Endodermal cell (in vitro differentiated cells): Measurements from ENCODE around the gene CD22. TPM values are rescaled to one million over a fixed set of nuclear protein-coding genes. Genes with fewer than 3 reads are reported as not detected.

Source experiments
- DNase-seq: peaks from one replicate; pipeline ENCODE4 v3.0.0-alpha.2; 2017
- H3K27ac ChIP-seq: 2 replicates; pipeline ENCODE4 v1.5.1; 2013; ENCODE audit warnings: mild to moderate bottlenecking, low read depth, low read length, moderate library complexity
- H3K27me3 ChIP-seq: 2 replicates; pipeline ENCODE4 v1.6.1; 2013; ENCODE audit warnings: mild to moderate bottlenecking, low read length, moderate library complexity; ENCODE audit not compliant: insufficient read depth, control insufficient read depth, poor library complexity, severe bottlenecking
- H3K36me3 ChIP-seq: 2 replicates; pipeline ENCODE4 v1.7.0; 2013; ENCODE audit warnings: mild to moderate bottlenecking, low read length, moderate library complexity; ENCODE audit not compliant: control insufficient read depth, insufficient read depth
- H3K4me1 ChIP-seq: one replicate; pipeline ENCODE4 v1.7.0; 2013; ENCODE audit warnings: low read length; ENCODE audit not compliant: control insufficient read depth, insufficient read depth
- H3K4me3 ChIP-seq: 2 replicates; pipeline ENCODE4 v1.5.1; 2013; ENCODE audit warnings: mild to moderate bottlenecking, low read length, moderate library complexity
- H3K9ac ChIP-seq: 2 replicates; pipeline ENCODE4 v1.6.1; 2013; ENCODE audit warnings: mild to moderate bottlenecking, low read length, moderate library complexity; ENCODE audit not compliant: poor library complexity, severe bottlenecking; ENCODE audit errors: extremely low read depth
- H3K9me3 ChIP-seq: 2 replicates; pipeline ENCODE4 v1.6.1; 2013; ENCODE audit warnings: mild to moderate bottlenecking, low read length, moderate library complexity; ENCODE audit not compliant: control insufficient read depth
- H3K27ac Mint-ChIP-seq: 2 replicates; pipeline ENCODE4 v1.8.0; 2020; ENCODE audit warnings: mixed read lengths
- H3K27me3 Mint-ChIP-seq: 2 replicates; pipeline ENCODE4 v1.8.0; 2021; ENCODE audit warnings: mild to moderate bottlenecking, mixed read lengths; ENCODE audit not compliant: insufficient read depth
- H3K36me3 Mint-ChIP-seq: 2 replicates; pipeline ENCODE4 v1.8.0; 2020; ENCODE audit warnings: low read depth, mixed read lengths
- H3K4me1 Mint-ChIP-seq: 2 replicates; pipeline ENCODE4 v1.8.0; 2020; ENCODE audit warnings: mixed read lengths
- H3K4me3 Mint-ChIP-seq: 2 replicates; pipeline ENCODE4 v1.8.0; 2020; ENCODE audit warnings: mild to moderate bottlenecking, moderate library complexity, mixed read lengths
- H3K9me3 Mint-ChIP-seq: 2 replicates; pipeline ENCODE4 v1.8.0; 2020; ENCODE audit warnings: mild to moderate bottlenecking, mixed read lengths
- WGBS, 2 experiments: methylation state at CpG; one replicate each; pipeline versions ENCODE4 v1.1.5 to v1.1.7; 2013; ENCODE audit warnings: missing lambda C conversion rate in 2 of 2, mixed read lengths in 1 of 2; ENCODE audit not compliant: insufficient coverage in 1 of 2, insufficient read length in 1 of 2; 5-methylcytosine and 5-hydroxymethylcytosine counted together
- total RNA-seq, 2 donors: library from RNA; stranded (reverse); fragmentation: NEBNext Ultra II Directional in 1 of 2; extraction: Animal tissue kit (Norgen Biotek cat#: 25700) in 1 of 2; gene quantifications; 2 replicates in 1 of 2; 3 replicates in 1 of 2; pipeline ENCODE4 v1.2.1, GENCODE V29; 2021
- TF ChIP-seq, protein P1 (sequence below): fragments of 200-600 bp; sonication (generic); conservative IDR thresholded peaks from 2 replicates; pipeline ENCODE4 v1.5.0; 2021; ENCODE audit warnings: antibody characterized with exemption, mild to moderate bottlenecking

The CD22 gene
- total RNA-seq, 2 donors from 2014 or later: not detected

DNA sequence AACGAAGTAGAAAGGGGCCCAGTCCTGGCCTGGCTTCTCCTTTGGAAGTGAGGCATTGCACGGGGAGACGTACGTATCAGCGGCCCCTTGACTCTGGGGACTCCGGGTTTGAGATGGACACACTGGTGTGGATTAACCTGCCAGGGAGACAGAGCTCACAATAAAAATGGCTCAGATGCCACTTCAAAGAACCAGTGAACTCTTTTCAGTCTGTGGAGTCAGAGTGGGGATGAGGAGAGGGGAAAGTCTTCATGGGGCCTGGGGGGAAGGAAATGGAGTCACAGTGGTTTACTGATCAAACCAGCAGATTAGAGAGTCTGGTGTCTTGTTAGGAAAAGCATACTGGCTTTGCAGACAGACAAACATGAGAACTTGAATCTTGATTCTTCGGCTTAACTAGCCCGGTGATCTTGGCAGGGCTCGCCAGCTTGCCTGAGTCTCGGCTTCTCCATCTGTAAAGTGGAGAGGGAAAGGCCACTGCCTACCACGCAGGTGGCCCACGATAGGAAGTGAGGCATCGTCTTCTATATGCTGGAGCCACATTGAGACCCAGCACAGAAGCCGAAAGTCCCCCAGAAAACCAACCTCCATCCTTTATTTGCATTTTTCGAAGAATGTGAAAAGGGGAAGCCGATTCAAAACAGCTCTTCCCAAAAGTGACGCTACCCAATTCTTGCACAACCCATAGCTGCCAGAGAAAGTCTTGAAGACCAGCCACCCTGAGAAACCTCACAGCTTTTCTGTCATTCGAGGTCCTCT lies 18.4 kb downstream of the CD22 start, which contains the start of gene FFAR1:
TSS of gene FFAR1 (plus strand) at position 732 of the 759 bp plus-strand sequence. CDS start 3,650 bp downstream, outside the sequence.
- whole genome bisulfite sequencing, 2 experiments: 94 to 98% methylated on average over 4 to 18 of the region's 18 CpGs
- Histone ChIP-seq H3K4me1 (no peaks in the 10 kb centered on the region), H3K36me3 (no peaks in the 10 kb centered on the region), H3K27ac (no peak within 1 kb of the TSS), H3K27me3 (no peaks in the 10 kb centered on the region), H3K4me3 (no peak within 1 kb of the TSS), H3K9ac (no peak within 1 kb of the TSS), H3K9me3 (no peaks in the 10 kb centered on the region)
- H3K36me3 Mint-ChIP-seq: no peaks in the 10 kb centered on the region
- H3K27ac Mint-ChIP-seq: no peak within 1 kb of the TSS
- no peaks in the 10 kb centered on the region for H3K9me3 Mint-ChIP-seq
- DNase-seq: peak; percentile 13
- H3K4me1 Mint-ChIP-seq: peaks cover 7% of the 10 kb centered on the region
- H3K27me3 Mint-ChIP-seq: peaks cover 7% of the 10 kb centered on the region
- TF ChIP-seq, protein P1, sequence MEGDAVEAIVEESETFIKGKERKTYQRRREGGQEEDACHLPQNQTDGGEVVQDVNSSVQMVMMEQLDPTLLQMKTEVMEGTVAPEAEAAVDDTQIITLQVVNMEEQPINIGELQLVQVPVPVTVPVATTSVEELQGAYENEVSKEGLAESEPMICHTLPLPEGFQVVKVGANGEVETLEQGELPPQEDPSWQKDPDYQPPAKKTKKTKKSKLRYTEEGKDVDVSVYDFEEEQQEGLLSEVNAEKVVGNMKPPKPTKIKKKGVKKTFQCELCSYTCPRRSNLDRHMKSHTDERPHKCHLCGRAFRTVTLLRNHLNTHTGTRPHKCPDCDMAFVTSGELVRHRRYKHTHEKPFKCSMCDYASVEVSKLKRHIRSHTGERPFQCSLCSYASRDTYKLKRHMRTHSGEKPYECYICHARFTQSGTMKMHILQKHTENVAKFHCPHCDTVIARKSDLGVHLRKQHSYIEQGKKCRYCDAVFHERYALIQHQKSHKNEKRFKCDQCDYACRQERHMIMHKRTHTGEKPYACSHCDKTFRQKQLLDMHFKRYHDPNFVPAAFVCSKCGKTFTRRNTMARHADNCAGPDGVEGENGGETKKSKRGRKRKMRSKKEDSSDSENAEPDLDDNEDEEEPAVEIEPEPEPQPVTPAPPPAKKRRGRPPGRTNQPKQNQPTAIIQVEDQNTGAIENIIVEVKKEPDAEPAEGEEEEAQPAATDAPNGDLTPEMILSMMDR: no peak
- H3K4me3 Mint-ChIP-seq: no peak within 1 kb of the TSS

DNA sequence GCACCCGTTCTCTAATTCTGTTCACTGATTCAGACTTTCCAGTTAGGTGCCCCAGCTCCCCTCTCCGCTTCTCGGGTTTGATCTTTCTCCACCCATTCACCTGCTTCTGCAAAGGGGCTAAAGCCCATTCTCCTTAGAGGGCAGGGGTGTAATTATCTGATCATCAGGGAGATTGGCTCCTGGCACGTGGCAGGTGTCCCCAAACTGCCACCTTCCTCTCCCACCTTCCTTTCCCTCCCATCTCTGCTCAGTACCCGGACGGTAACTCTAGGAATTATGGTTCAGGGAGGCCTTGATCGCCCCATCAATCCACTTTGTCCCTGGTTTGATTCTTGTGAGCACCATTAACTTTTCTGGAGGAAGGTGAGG lies 18.9 kb downstream of the CD22 start:
- H3K9ac ChIP-seq: no peak overlapping the region
- TF ChIP-seq, protein P1: no peak
- DNase-seq: peak; percentile 16

DNA sequence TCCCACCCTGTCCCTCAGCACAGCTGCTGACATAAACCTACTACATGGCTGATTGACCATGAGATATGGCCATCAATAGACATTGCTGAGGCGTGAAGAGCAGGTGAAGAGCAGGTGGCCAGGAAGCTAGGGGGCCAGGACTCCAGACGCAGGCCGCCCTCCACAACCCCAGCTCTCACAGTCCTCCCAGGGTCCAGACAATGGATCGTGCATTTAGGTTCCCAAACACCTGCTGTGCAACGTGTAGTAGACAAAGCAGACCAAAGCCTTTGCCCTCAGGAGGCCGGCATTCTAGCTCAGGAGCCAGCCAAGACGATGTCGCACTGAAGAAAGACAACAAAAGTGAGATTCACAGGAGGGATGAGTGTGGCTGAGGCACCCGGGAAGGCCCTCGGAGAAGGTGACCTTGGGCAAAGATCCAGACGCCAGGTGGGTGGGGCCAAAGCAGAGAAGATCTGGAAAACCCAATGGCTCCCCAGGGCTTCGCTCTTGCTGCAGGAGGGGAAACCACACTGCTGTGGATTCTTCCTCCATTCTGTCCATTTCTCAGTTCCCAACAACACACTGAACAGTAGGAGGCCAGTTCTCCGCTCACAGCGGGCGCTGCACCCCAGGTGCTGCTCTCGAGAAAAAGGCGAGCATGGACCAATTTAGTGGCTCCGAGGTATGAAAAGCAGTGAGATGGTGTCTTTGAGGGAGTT lies 20.1 kb downstream of the CD22 start:
- H3K4me1 ChIP-seq: no peaks in the 10 kb centered on the region
- Mint-ChIP-seq H3K27ac (no peak overlapping the region), H3K27me3 (peaks cover 8% of the 10 kb centered on the region)

More for the DNA sequence above, 18.9 kb downstream of the CD22 start:
- 91 to 95% methylated on average over 2 to 7 of the region's 7 CpGs for WGBS, 2 experiments
- H3K9me3 ChIP-seq: no peaks in the 10 kb centered on the region
- no peaks in the 10 kb centered on the region for H3K36me3 ChIP-seq
- no peaks in the 10 kb centered on the region for H3K4me1 ChIP-seq
- H3K27ac ChIP-seq: no peak overlapping the region
- H3K4me3 Mint-ChIP-seq: no peak overlapping the region
- H3K27ac Mint-ChIP-seq: no peak overlapping the region
- H3K4me1 Mint-ChIP-seq: peaks cover 8% of the 10 kb centered on the region
- H3K9me3 Mint-ChIP-seq: no peaks in the 10 kb centered on the region
- H3K36me3 Mint-ChIP-seq: no peaks in the 10 kb centered on the region
- H3K27me3 Mint-ChIP-seq: peaks cover 8% of the 10 kb centered on the region
- no peaks in the 10 kb centered on the region for H3K27me3 ChIP-seq
- H3K4me3 ChIP-seq: no peak overlapping the region

More for the DNA sequence above, 20.1 kb downstream of the CD22 start:
- Histone ChIP-seq H3K27ac (no peak overlapping the region), H3K4me3 (no peak overlapping the region), H3K9ac (no peak overlapping the region), H3K9me3 (no peaks in the 10 kb centered on the region), H3K27me3 (no peaks in the 10 kb centered on the region), H3K36me3 (no peaks in the 10 kb centered on the region)
- Mint-ChIP-seq H3K4me1 (peaks cover 8% of the 10 kb centered on the region), H3K4me3 (no peak overlapping the region), H3K36me3 (no peaks in the 10 kb centered on the region), H3K9me3 (no peaks in the 10 kb centered on the region)
- TF ChIP-seq, protein P1: no peak
- peak; percentile 53 for DNase-seq
- 74 to 91% methylated on average over 9 to 18 of the region's 18 CpGs for WGBS, 2 experiments
